WERI-Rb-1 (cell line): ENCODE data around the gene DPYSL4.

Source experiments
- DNase-seq: peaks from one replicate; pipeline ENCODE4 v3.0.0-alpha.2; 2020
- H3K27ac ChIP-seq: fragments of 250-450 bp; sonication (Bioruptor Pico); 2 replicates; pipeline ENCODE4 v1.5.1; 2020; ENCODE audit warnings: mild to moderate bottlenecking, moderate library complexity
- H3K27me3 ChIP-seq: fragments of 250-450 bp; sonication (Bioruptor Pico); 2 replicates; pipeline ENCODE4 v1.5.1; 2021; ENCODE audit warnings: mild to moderate bottlenecking, low read depth, moderate library complexity; ENCODE audit not compliant: insufficient read depth, severe bottlenecking
- H3K36me3 ChIP-seq: fragments of 250-450 bp; sonication (Bioruptor Pico); 2 replicates; pipeline ENCODE4 v1.5.1; 2020; ENCODE audit warnings: mild to moderate bottlenecking, moderate library complexity
- H3K4me3 ChIP-seq: 2 replicates; pipeline ENCODE4 v1.5.1; 2011; ENCODE audit warnings: low read depth, mild to moderate bottlenecking, control low read depth, low read length
- H3K9me3 ChIP-seq: fragments of 250-450 bp; sonication (Bioruptor Pico); 2 replicates; pipeline ENCODE4 v1.5.1; 2021; ENCODE audit warnings: mild to moderate bottlenecking, moderate library complexity; ENCODE audit not compliant: severe bottlenecking
- CTCF ChIP-seq: IDR thresholded peaks from 2 replicates; pipeline ENCODE4 v1.5.1; 2011; ENCODE audit warnings: low read depth, mild to moderate bottlenecking, control low read depth, inconsistent platforms, low read length

The DPYSL4 gene

DNA sequence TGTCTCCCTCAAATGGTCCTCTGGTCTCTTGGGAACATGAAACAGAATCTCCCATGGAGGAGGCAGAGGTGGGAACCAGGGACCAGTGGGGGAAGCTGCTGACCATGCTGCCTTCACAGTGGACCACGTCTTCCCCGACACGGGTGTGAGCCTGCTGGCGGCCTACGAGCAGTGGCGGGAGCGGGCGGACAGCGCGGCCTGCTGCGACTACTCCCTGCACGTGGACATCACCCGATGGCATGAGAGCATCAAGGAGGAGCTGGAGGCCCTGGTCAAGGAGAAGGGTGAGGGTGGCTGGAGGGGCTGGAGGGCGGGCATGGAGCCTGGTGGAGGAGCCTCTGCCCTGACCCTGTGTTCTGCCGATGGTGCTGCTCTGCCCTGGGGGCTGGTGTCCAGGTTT lies 8.0 kb downstream of the DPYSL4 start:
- no peak overlapping the region for H3K27ac ChIP-seq
- no peaks in the 10 kb centered on the region for H3K27me3 ChIP-seq
- DNase-seq = peak; percentile 6
- no peak overlapping the region for H3K4me3 ChIP-seq
- no peaks in the 10 kb centered on the region for H3K9me3 ChIP-seq
- peaks cover 81% of the 10 kb centered on the region for H3K36me3 ChIP-seq
- TF ChIP-seq CTCF = no peak

- peak; percentile 5 for DNase-seq
- no peaks in the 10 kb centered on the region for H3K27me3 ChIP-seq
- TF ChIP-seq CTCF = no peak
- H3K27ac ChIP-seq = no peak overlapping the region
- H3K4me3 ChIP-seq = no peak overlapping the region
- no peaks in the 10 kb centered on the region for H3K9me3 ChIP-seq
- H3K36me3 ChIP-seq = peaks cover 78% of the 10 kb centered on the region
Observed at GRCh38 chr10:132195366-132196075, 8.8 kb downstream of the DPYSL4 start.

- no peaks in the 10 kb centered on the region for H3K9me3 ChIP-seq
- H3K36me3 ChIP-seq = peaks cover 86% of the 10 kb centered on the region
- no peak overlapping the region for H3K27ac ChIP-seq
- no peak for TF ChIP-seq CTCF
- H3K27me3 ChIP-seq = no peaks in the 10 kb centered on the region
- H3K4me3 ChIP-seq = no peak overlapping the region
- peak; percentile 6 for DNase-seq
Observed at GRCh38 chr10:132196178-132197113, 9.7 kb downstream of the DPYSL4 start.

GRCh38 chr10:132197271-132198067 lies 10.7 kb downstream of the DPYSL4 start:
- Histone ChIP-seq H3K27ac (no peak overlapping the region), H3K9me3 (no peaks in the 10 kb centered on the region), H3K36me3 (peaks cover 91% of the 10 kb centered on the region), H3K27me3 (no peaks in the 10 kb centered on the region), H3K4me3 (no peak overlapping the region)
- no peak for DNase-seq
- TF ChIP-seq CTCF = no peak

DNA sequence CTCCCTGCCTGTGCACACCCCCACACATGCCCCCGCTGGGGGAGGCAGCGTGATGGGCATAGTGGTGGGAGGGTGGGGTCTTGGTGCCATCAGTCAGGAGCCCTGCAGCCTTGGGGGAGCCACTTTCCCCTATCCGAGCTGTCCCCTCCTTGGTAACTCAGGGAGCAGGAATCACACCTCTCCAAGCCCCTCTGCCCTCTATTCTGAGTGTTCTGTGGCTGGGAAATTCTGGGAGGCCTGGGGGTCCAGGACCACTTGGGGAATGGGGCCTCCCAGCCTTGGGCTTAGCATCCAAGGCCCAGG lies 11.3 kb downstream of the DPYSL4 start:
- no peak for TF ChIP-seq CTCF
- DNase-seq = peak; percentile 3
- Histone ChIP-seq H3K9me3 (no peaks in the 10 kb centered on the region), H3K36me3 (peaks cover 91% of the 10 kb centered on the region), H3K4me3 (no peak overlapping the region), H3K27me3 (no peaks in the 10 kb centered on the region), H3K27ac (no peak overlapping the region)
